Activated T-helper 2 cell treated with anti-CD3 and anti-CD28 coated beads, Interferon-gamma antibody, Interleukin-2, Interleukin-4, amounts not matched to agents 10 μg/mL and 5 μg/mL and 100 μg/mL, durations not matched to agents 14 hours and 24 hours and 36 hours (primary cell): ENCODE measurements around the gene SLCO3A1. TPM values are rescaled to one million over a fixed set of nuclear protein-coding genes. Genes with fewer than 3 reads are reported as not detected.

Source experiments
- DNase-seq: peaks from one replicate; pipeline ENCODE4 v3.0.0; 2021; ENCODE audit warnings: low spot score
- H3K27ac Mint-ChIP-seq: one replicate; pipeline ENCODE4 v1.8.0; 2021; ENCODE audit warnings: mixed read lengths
- H3K27me3 Mint-ChIP-seq: one replicate; pipeline ENCODE4 v1.8.0; 2021; ENCODE audit warnings: low read depth, mixed read lengths
- H3K36me3 Mint-ChIP-seq: one replicate; pipeline ENCODE4 v1.8.0; 2021; ENCODE audit warnings: low read depth, mixed read lengths
- H3K4me1 Mint-ChIP-seq: one replicate; pipeline ENCODE4 v1.8.0; 2021; ENCODE audit warnings: low read depth, mixed read lengths
- H3K4me3 Mint-ChIP-seq: one replicate; pipeline ENCODE4 v1.8.0; 2021; ENCODE audit warnings: low read depth, mild to moderate bottlenecking, moderate library complexity, mixed read lengths
- H3K9me3 Mint-ChIP-seq: one replicate; pipeline ENCODE4 v1.8.0; 2021; ENCODE audit warnings: mixed read lengths
- intact Hi-C: fragments of 100-400 bp; cut with micrococcal nuclease; formaldehyde crosslinking; loops from one replicate; pipeline ENCODE4 v1.15.1; 2023
- total RNA-seq: library from RNA; stranded (reverse); gene quantifications from 2 replicates; pipeline ENCODE4 v1.2.3, GENCODE V29; 2022

The SLCO3A1 gene
- total RNA-seq, 1 donor from 2014 or later = 26.3 TPM

- no peak for DNase-seq
- Mint-ChIP-seq H3K27ac (no peak overlapping the region), H3K36me3 (peaks cover 3% of the 10 kb centered on the region), H3K4me1 (peaks cover 4% of the 10 kb centered on the region), H3K9me3 (peaks cover 8% of the 10 kb centered on the region), H3K4me3 (no peak overlapping the region), H3K27me3 (no peaks in the 10 kb centered on the region)
- intact Hi-C loops = no loop called here
Observed at GRCh38 chr15:92035551-92035950, 182.0 kb downstream of the SLCO3A1 start.

GRCh38 chr15:92035961-92036360, 182.5 kb downstream of the SLCO3A1 start:
- Mint-ChIP-seq H3K27ac (no peak overlapping the region), H3K9me3 (peaks cover 8% of the 10 kb centered on the region)
- intact Hi-C loops = no loop called here

DNA sequence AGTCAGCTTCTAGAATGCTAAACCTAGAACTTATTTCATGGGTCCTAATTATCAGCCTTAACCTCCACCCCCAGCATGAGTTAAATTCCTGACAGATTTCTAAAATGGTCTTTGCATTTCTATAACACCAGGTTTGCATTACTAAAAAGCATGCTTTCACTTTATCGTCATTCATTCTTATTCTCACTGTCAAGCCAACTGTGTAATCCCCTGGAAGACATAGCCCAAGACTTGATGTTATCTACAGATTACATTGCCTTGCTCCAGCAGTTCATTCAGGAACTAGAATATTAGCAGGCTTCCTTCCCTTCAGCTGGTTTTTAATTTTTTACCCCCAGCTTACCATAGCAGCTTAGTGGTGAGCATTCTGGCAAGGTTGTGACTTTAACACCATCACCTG, 184.0 kb downstream of the SLCO3A1 start:
- Mint-ChIP-seq H3K27ac (no peak overlapping the region), H3K36me3 (peaks cover 3% of the 10 kb centered on the region), H3K27me3 (no peaks in the 10 kb centered on the region)

More at GRCh38 chr15:92035961-92036360, 182.5 kb downstream of the SLCO3A1 start:
- H3K36me3 Mint-ChIP-seq = peaks cover 3% of the 10 kb centered on the region
- no peak overlapping the region for H3K4me3 Mint-ChIP-seq
- peaks cover 4% of the 10 kb centered on the region for H3K4me1 Mint-ChIP-seq
- no peaks in the 10 kb centered on the region for H3K27me3 Mint-ChIP-seq
- DNase-seq = no peak

GRCh38 chr15:92040350-92040749, 186.8 kb downstream of the SLCO3A1 start:
- intact Hi-C loops = no loop called here
- no peak overlapping the region for H3K27ac Mint-ChIP-seq
- peaks cover 8% of the 10 kb centered on the region for H3K9me3 Mint-ChIP-seq
- no peak overlapping the region for H3K4me3 Mint-ChIP-seq
- peaks cover 3% of the 10 kb centered on the region for H3K36me3 Mint-ChIP-seq
- peaks cover 17% of the 10 kb centered on the region for H3K4me1 Mint-ChIP-seq
- no peaks in the 10 kb centered on the region for H3K27me3 Mint-ChIP-seq
- DNase-seq = no peak

More for the DNA sequence above, 184.0 kb downstream of the SLCO3A1 start:
- no peak overlapping the region for H3K4me3 Mint-ChIP-seq
- intact Hi-C loops = no loop called here
- H3K9me3 Mint-ChIP-seq = peaks cover 8% of the 10 kb centered on the region
- no peak for DNase-seq
- peaks cover 5% of the 10 kb centered on the region for H3K4me1 Mint-ChIP-seq

GRCh38 chr15:92041371-92041770, 187.9 kb downstream of the SLCO3A1 start:
- Mint-ChIP-seq H3K27ac (no peak overlapping the region), H3K4me1 (peaks cover 17% of the 10 kb centered on the region), H3K9me3 (peaks cover 8% of the 10 kb centered on the region), H3K4me3 (no peak overlapping the region), H3K36me3 (peaks cover 3% of the 10 kb centered on the region), H3K27me3 (no peaks in the 10 kb centered on the region)
- no peak for DNase-seq
- intact Hi-C loops = no loop called here

GRCh38 chr15:92043283-92043682, 189.8 kb downstream of the SLCO3A1 start:
- intact Hi-C loops = no loop called here
- H3K4me3 Mint-ChIP-seq = no peak overlapping the region
- H3K27ac Mint-ChIP-seq = no peak overlapping the region
- H3K27me3 Mint-ChIP-seq = no peaks in the 10 kb centered on the region
- H3K4me1 Mint-ChIP-seq = peaks cover 17% of the 10 kb centered on the region
- no peak for DNase-seq
- peaks cover 8% of the 10 kb centered on the region for H3K9me3 Mint-ChIP-seq
- no peaks in the 10 kb centered on the region for H3K36me3 Mint-ChIP-seq

DNA sequence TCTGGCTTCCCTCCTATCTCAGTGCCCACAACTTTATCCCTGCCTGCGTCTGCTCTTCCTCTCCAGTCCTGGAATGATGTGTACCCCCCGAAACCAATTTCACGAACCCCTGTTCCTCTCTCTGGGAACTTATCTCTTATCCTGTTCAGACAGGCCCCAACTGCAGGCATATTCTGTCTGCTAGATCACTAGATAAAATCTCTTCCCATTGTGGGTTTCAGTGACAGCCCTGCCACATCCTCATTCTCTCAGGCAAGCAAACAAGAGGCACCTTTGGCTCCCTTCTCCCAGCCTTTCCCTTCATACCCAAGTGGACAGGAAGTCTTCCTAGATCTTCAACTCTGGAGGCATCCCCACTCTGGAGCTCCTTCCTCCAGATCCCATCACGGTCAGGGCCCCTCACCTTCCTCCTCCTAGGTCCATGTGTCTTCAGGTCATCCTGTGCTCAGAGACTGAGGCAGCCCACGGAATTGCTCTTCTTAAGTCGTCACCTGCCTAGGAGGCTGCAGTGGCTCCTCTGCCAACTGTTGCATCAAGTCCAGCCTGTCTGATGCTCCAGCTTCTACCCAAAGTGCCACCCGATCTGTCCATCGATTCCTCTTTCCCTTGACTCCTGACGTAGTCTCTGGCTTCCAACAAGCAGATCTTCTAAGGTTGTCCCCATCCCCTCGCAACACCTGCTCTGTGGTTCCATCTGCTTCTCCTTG, 190.8 kb downstream of the SLCO3A1 start:
- no peaks in the 10 kb centered on the region for H3K27me3 Mint-ChIP-seq
- no peak for DNase-seq
- peaks cover under 1% of the 10 kb centered on the region for H3K9me3 Mint-ChIP-seq
- H3K36me3 Mint-ChIP-seq = no peaks in the 10 kb centered on the region
- peaks cover 17% of the 10 kb centered on the region for H3K4me1 Mint-ChIP-seq
- intact Hi-C loops = no loop called here
- H3K27ac Mint-ChIP-seq = no peak overlapping the region
- no peak overlapping the region for H3K4me3 Mint-ChIP-seq

- no peaks in the 10 kb centered on the region for H3K36me3 Mint-ChIP-seq
- no peak overlapping the region for H3K27ac Mint-ChIP-seq
- H3K4me1 Mint-ChIP-seq = peaks cover 14% of the 10 kb centered on the region
- no peak for DNase-seq
- H3K27me3 Mint-ChIP-seq = no peaks in the 10 kb centered on the region
- no peak overlapping the region for H3K4me3 Mint-ChIP-seq
- H3K9me3 Mint-ChIP-seq = no peaks in the 10 kb centered on the region
- intact Hi-C loops = no loop called here
Observed at GRCh38 chr15:92047900-92048299, 194.4 kb downstream of the SLCO3A1 start.

- H3K36me3 Mint-ChIP-seq = no peaks in the 10 kb centered on the region
- DNase-seq = no peak
- H3K27me3 Mint-ChIP-seq = no peaks in the 10 kb centered on the region
- no peaks in the 10 kb centered on the region for H3K9me3 Mint-ChIP-seq
- intact Hi-C loops = no loop called here
- H3K4me1 Mint-ChIP-seq = peaks cover 13% of the 10 kb centered on the region
- no peak overlapping the region for H3K27ac Mint-ChIP-seq
- H3K4me3 Mint-ChIP-seq = no peak overlapping the region
Observed at GRCh38 chr15:92048739-92049138, 195.2 kb downstream of the SLCO3A1 start.

GRCh38 chr15:92049290-92049989, 195.9 kb downstream of the SLCO3A1 start:
- DNase-seq = no peak
- Mint-ChIP-seq H3K9me3 (no peaks in the 10 kb centered on the region), H3K4me1 (peaks cover 6% of the 10 kb centered on the region), H3K27me3 (no peaks in the 10 kb centered on the region), H3K36me3 (no peaks in the 10 kb centered on the region), H3K4me3 (no peak overlapping the region), H3K27ac (no peak overlapping the region)
- intact Hi-C loops = no loop called here

GRCh38 chr15:92050220-92050898, 196.9 kb downstream of the SLCO3A1 start:
- Mint-ChIP-seq H3K4me1 (peaks cover 2% of the 10 kb centered on the region), H3K36me3 (no peaks in the 10 kb centered on the region), H3K4me3 (no peak overlapping the region), H3K27ac (no peak overlapping the region), H3K27me3 (no peaks in the 10 kb centered on the region), H3K9me3 (no peaks in the 10 kb centered on the region)
- no peak for DNase-seq
- intact Hi-C loops = no loop called here

GRCh38 chr15:92051716-92052115, 198.2 kb downstream of the SLCO3A1 start:
- H3K4me1 Mint-ChIP-seq = peaks cover 2% of the 10 kb centered on the region
- no peaks in the 10 kb centered on the region for H3K36me3 Mint-ChIP-seq
- no peaks in the 10 kb centered on the region for H3K9me3 Mint-ChIP-seq
- no peak for DNase-seq
- intact Hi-C loops = no loop called here
- H3K4me3 Mint-ChIP-seq = no peak overlapping the region
- no peak overlapping the region for H3K27ac Mint-ChIP-seq
- H3K27me3 Mint-ChIP-seq = no peaks in the 10 kb centered on the region

- intact Hi-C loops = no loop called here
- Mint-ChIP-seq H3K27me3 (no peaks in the 10 kb centered on the region), H3K4me1 (peaks cover 2% of the 10 kb centered on the region), H3K27ac (no peak overlapping the region), H3K9me3 (no peaks in the 10 kb centered on the region), H3K4me3 (no peak overlapping the region), H3K36me3 (no peaks in the 10 kb centered on the region)
- no peak for DNase-seq
Observed at GRCh38 chr15:92053753-92054316, 200.3 kb downstream of the SLCO3A1 start.
